Testis (tissue), 3 donors: ENCODE measurements around the gene SMG9. TPM values are rescaled to one million over a fixed set of nuclear protein-coding genes. Genes with fewer than 3 reads are reported as not detected.

Source experiments
- DNase-seq: peaks from one replicate; pipeline ENCODE4 v3.0.0-alpha.2; 2019
- H3K27ac ChIP-seq, 2 donors: fragments of 200-600 bp; sonication (generic); one replicate each; pipeline ENCODE4 v1.5.1; 2019
- H3K27me3 ChIP-seq: fragments of 200-600 bp; sonication (generic); one replicate; pipeline ENCODE4 v1.5.1; 2019
- H3K36me3 ChIP-seq: fragments of 200-600 bp; sonication (generic); one replicate; pipeline ENCODE4 v1.5.1; 2017; ENCODE audit warnings: low read depth; ENCODE audit errors: missing control alignments
- H3K4me1 ChIP-seq: fragments of 200-600 bp; sonication (generic); one replicate; pipeline ENCODE4 v1.5.1; 2019
- H3K4me3 ChIP-seq, 2 donors: fragments of 200-600 bp; sonication (generic); one replicate each; pipeline ENCODE4 v1.5.1; 2017 to 2019
- H3K9me3 ChIP-seq: fragments of 200-600 bp; sonication (generic); one replicate; pipeline ENCODE4 v1.5.1; 2017
- CTCF ChIP-seq, 3 experiments: fragments of 450-650 bp in 2 of 3; fragments of 200-600 bp in 1 of 3; sonication (generic) in 1 of 3; IDR thresholded peaks; one replicate each; pipeline ENCODE4 v1.5.1; 2016 to 2019; ENCODE audit warnings: antibody characterized with exemption in 3 of 3, mild to moderate bottlenecking in 2 of 3, moderate library complexity in 1 of 3
- POLR2A ChIP-seq: fragments of 450-650 bp; IDR thresholded peaks from one replicate; pipeline ENCODE4 v1.6.1; 2017; ENCODE audit warnings: antibody characterized with exemption, mild to moderate bottlenecking, moderate library complexity
- WGBS, 2 donors: methylation state at CpG; one replicate each; pipeline ENCODE4 v1.1.5; 2018; 5-methylcytosine and 5-hydroxymethylcytosine counted together
- intact Hi-C: fragments of 100-400 bp; cut with DNase I; formaldehyde crosslinking; loops from one replicate; pipeline ENCODE4 v1.15.1; 2023; ENCODE audit warnings: low total_unique reads
- polyA plus RNA-seq: library from polyadenylated mRNA; stranded (reverse); fragments of 350-450 nt; fragmentation: Illumina TruSeq; extraction: RNeasy Lipid Tissue Mini Kit (QIAGEN cat#74804); gene quantifications from one replicate; pipeline ENCODE4 v1.2.3, GENCODE V29; 2014; ENCODE audit warnings: low read depth, low replicate concordance; ENCODE audit not compliant: insufficient read depth
- total RNA-seq, 2 donors: library from RNA; depleted of rRNA; stranded (reverse); fragments of >200 nt; gene quantifications; one replicate each; pipeline ENCODE4 v1.2.3, GENCODE V29; 2016

SMG9 gene
- total and polyA plus RNA-seq, 3 donors from 2014 or later, result 65.0 to 144 (median 76.8) TPM

- Histone ChIP-seq H3K36me3 (no peaks in the 10 kb centered on the region), H3K27ac (no peak overlapping the region), H3K9me3 (no peaks in the 10 kb centered on the region), H3K4me3 (no peak overlapping the region), H3K4me1 (peaks cover 9% of the 10 kb centered on the region), H3K27me3 (no peaks in the 10 kb centered on the region)
- intact Hi-C loops, result loop anchor here (5.0 kb wide), 1 partner anchor 33 kb away; the partner anchor contains the start of gene KCNN4
- DNase-seq, result no peak
- TF ChIP-seq CTCF (IDR thresholded peaks at IDR 0.05) (no peak), POLR2A (no peak)
- 89 to 91% methylated on average over 7 of the region's 7 CpGs for WGBS, 2 donors
These were observed 5.6 kb downstream of the SMG9 start for GRCh38 chr19:43749152-43749551.

- Histone ChIP-seq H3K9me3 (no peaks in the 10 kb centered on the region), H3K27me3 (no peaks in the 10 kb centered on the region), H3K27ac (no peak overlapping the region), H3K36me3 (no peaks in the 10 kb centered on the region), H3K4me1 (peaks cover 5% of the 10 kb centered on the region), H3K4me3 (no peak overlapping the region)
- intact Hi-C loops, result loop anchor here (5.0 kb wide), 1 partner anchor 34 kb away; the partner anchor contains the start of gene KCNN4
- TF ChIP-seq POLR2A, result no peak
- TF ChIP-seq CTCF (IDR thresholded peaks at IDR 0.05), result no peak
- DNase-seq, result no peak
- 81 to 84% methylated on average over 4 of the region's 4 CpGs for WGBS, 2 donors
These were observed 6.1 kb downstream of the SMG9 start for GRCh38 chr19:43748685-43749084.

- no peak for DNase-seq
- TF ChIP-seq POLR2A (no peak), CTCF (IDR thresholded peaks at IDR 0.05) (no peak)
- WGBS, 2 donors, result 92 to 94% methylated on average over 4 of the region's 4 CpGs
- peaks cover 4% of the 10 kb centered on the region for H3K4me1 ChIP-seq
- no peak overlapping the region for H3K27ac ChIP-seq
- H3K4me3 ChIP-seq, result no peak overlapping the region
- H3K27me3 ChIP-seq, result no peaks in the 10 kb centered on the region
- H3K36me3 ChIP-seq, result no peaks in the 10 kb centered on the region
- H3K9me3 ChIP-seq, result no peaks in the 10 kb centered on the region
- intact Hi-C loops, result loop anchor here (5.0 kb wide), 1 partner anchor 34 kb away; the partner anchor contains the start of gene KCNN4
These were observed 6.6 kb downstream of the SMG9 start for GRCh38 chr19:43748205-43748594.

- no peak overlapping the region for H3K27ac ChIP-seq
- no peak for DNase-seq
- intact Hi-C loops, result loop anchor here (5.0 kb wide), 1 partner anchor 35 kb away; the partner anchor contains the start of gene KCNN4
These were observed 7.1 kb downstream of the SMG9 start for GRCh38 chr19:43747557-43748204.

More at GRCh38 chr19:43747557-43748204, 7.1 kb downstream of the SMG9 start:
- 87 to 90% methylated on average over 14 to 16 of the region's 16 CpGs for WGBS, 2 donors
- Histone ChIP-seq H3K36me3 (no peaks in the 10 kb centered on the region), H3K27me3 (no peaks in the 10 kb centered on the region), H3K4me1 (no peaks in the 10 kb centered on the region), H3K4me3 (no peak overlapping the region), H3K9me3 (no peaks in the 10 kb centered on the region)
- TF ChIP-seq POLR2A (no peak), CTCF (IDR thresholded peaks at IDR 0.05) (no peak)
